DOHH2 (cell line): ENCODE results near the gene SEC14L1.

Source experiments
- H3F3A ChIP-seq: fragments of 200-600 bp; sonication (generic), shearing (Covaris generic); 2 replicates; pipeline ENCODE4 v1.6.0; 2016; ENCODE audit warnings: antibody characterized with exemption, mild to moderate bottlenecking; ENCODE audit not compliant: control insufficient read depth, insufficient read depth
- H3K27ac ChIP-seq: fragments of 200-600 bp; sonication (generic); 2 replicates; pipeline ENCODE4 v1.5.1; 2014; ENCODE audit warnings: low read depth, mild to moderate bottlenecking, low read length, moderate library complexity
- H3K27me3 ChIP-seq: fragments of 200-600 bp; sonication (generic); 2 replicates; pipeline ENCODE4 v1.6.1; 2014; ENCODE audit warnings: mild to moderate bottlenecking, low read length, mixed read lengths; ENCODE audit not compliant: control insufficient read depth
- H3K36me3 ChIP-seq: fragments of 200-600 bp; sonication (generic); 2 replicates; pipeline ENCODE4 v1.6.1; 2014; ENCODE audit warnings: mild to moderate bottlenecking, low read length, moderate library complexity, mixed read lengths; ENCODE audit not compliant: control insufficient read depth
- H3K4me1 ChIP-seq: fragments of 200-600 bp; sonication (generic); 2 replicates; pipeline ENCODE4 v1.6.1; 2014; ENCODE audit warnings: mild to moderate bottlenecking, low read length, mixed read lengths; ENCODE audit not compliant: control insufficient read depth
- H3K4me2 ChIP-seq: fragments of 200-600 bp; sonication (generic); 2 replicates; pipeline ENCODE4 v1.6.0; 2014; ENCODE audit warnings: mild to moderate bottlenecking, low read length, moderate library complexity
- H3K4me3 ChIP-seq: fragments of 200-600 bp; sonication (generic); 2 replicates; pipeline ENCODE4 v1.5.1; 2014; ENCODE audit warnings: mild to moderate bottlenecking, low read length, mixed read lengths
- H3K79me2 ChIP-seq: fragments of 200-600 bp; sonication (generic); 2 replicates; pipeline ENCODE4 v1.6.1; 2014; ENCODE audit warnings: mild to moderate bottlenecking, low read length, mixed read lengths; ENCODE audit not compliant: control insufficient read depth
- H3K9me2 ChIP-seq: fragments of 200-600 bp; sonication (generic); replicated peaks from 2 replicates; pipeline ENCODE4 v1.6.1; 2014; ENCODE audit warnings: mild to moderate bottlenecking, low read length, mixed read lengths; ENCODE audit not compliant: control insufficient read depth
- H3K9me3 ChIP-seq: fragments of 200-600 bp; sonication (generic); 2 replicates; pipeline ENCODE4 v1.6.1; 2014; ENCODE audit warnings: antibody characterized with exemption, low read length, mixed read lengths; ENCODE audit not compliant: control insufficient read depth, insufficient read depth
- H4K20me1 ChIP-seq: fragments of 200-600 bp; sonication (generic); 2 replicates; pipeline ENCODE4 v1.6.0; 2014; ENCODE audit warnings: low read depth, mild to moderate bottlenecking, antibody characterized with exemption, low read length, moderate library complexity; ENCODE audit not compliant: control insufficient read depth, insufficient read depth
- EZH2phosphoT487 ChIP-seq: fragments of 200-600 bp; sonication (generic); IDR thresholded peaks from 2 replicates; pipeline ENCODE4 v1.6.1; 2017; ENCODE audit warnings: borderline replicate concordance, mild to moderate bottlenecking, antibody characterized with exemption, low read length, moderate library complexity, mixed read lengths
- TF ChIP-seq, protein P1 (sequence below): fragments of 200-600 bp; sonication (generic); IDR thresholded peaks from one replicate; pipeline ENCODE4 v1.5.1; 2014; ENCODE audit warnings: antibody characterized with exemption, mild to moderate bottlenecking, low read depth, low read length; ENCODE audit not compliant: poor library complexity, severe bottlenecking

Gene SEC14L1

DNA sequence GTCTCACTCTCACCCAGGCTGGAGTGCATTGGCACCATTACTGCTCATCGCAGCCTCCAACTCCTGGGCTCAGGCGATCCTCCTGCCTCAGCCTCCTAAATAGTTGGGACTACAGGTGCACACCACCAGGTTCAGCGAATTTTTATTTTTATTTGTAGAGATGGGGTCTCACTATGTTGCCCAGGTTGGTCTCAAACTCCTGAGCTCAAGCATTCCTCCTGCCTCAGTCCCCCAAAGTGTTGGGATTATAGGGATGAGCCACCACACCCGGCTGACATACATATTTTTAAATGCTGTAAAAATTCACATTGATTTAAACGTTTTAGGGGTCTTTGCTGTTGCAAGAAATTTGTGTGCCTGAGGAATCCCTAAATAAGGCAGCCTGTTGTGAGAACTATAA is 24.8 kb upstream of the SEC14L1 start:
- H3K4me1 ChIP-seq, result no peaks in the 10 kb centered on the region
- H3K9me2 ChIP-seq, result no peaks in the 10 kb centered on the region
- no peaks in the 10 kb centered on the region for H3F3A ChIP-seq
- H4K20me1 ChIP-seq, result no peaks in the 10 kb centered on the region
- H3K4me2 ChIP-seq, result no peak overlapping the region
- H3K27ac ChIP-seq, result no peak overlapping the region
- no peaks in the 10 kb centered on the region for H3K9me3 ChIP-seq
- no peaks in the 10 kb centered on the region for H3K27me3 ChIP-seq
- TF ChIP-seq, protein P1, sequence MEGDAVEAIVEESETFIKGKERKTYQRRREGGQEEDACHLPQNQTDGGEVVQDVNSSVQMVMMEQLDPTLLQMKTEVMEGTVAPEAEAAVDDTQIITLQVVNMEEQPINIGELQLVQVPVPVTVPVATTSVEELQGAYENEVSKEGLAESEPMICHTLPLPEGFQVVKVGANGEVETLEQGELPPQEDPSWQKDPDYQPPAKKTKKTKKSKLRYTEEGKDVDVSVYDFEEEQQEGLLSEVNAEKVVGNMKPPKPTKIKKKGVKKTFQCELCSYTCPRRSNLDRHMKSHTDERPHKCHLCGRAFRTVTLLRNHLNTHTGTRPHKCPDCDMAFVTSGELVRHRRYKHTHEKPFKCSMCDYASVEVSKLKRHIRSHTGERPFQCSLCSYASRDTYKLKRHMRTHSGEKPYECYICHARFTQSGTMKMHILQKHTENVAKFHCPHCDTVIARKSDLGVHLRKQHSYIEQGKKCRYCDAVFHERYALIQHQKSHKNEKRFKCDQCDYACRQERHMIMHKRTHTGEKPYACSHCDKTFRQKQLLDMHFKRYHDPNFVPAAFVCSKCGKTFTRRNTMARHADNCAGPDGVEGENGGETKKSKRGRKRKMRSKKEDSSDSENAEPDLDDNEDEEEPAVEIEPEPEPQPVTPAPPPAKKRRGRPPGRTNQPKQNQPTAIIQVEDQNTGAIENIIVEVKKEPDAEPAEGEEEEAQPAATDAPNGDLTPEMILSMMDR, result no peak
- no peak for TF ChIP-seq EZH2phosphoT487
- H3K36me3 ChIP-seq, result no peaks in the 10 kb centered on the region
- no peaks in the 10 kb centered on the region for H3K79me2 ChIP-seq
- H3K4me3 ChIP-seq, result no peak overlapping the region

- H3K79me2 ChIP-seq, result no peaks in the 10 kb centered on the region
- no peaks in the 10 kb centered on the region for H4K20me1 ChIP-seq
- H3K27ac ChIP-seq, result no peak overlapping the region
- H3K4me1 ChIP-seq, result no peaks in the 10 kb centered on the region
- no peak overlapping the region for H3K4me3 ChIP-seq
- no peaks in the 10 kb centered on the region for H3K27me3 ChIP-seq
- no peaks in the 10 kb centered on the region for H3K9me3 ChIP-seq
- no peaks in the 10 kb centered on the region for H3K9me2 ChIP-seq
- no peaks in the 10 kb centered on the region for H3F3A ChIP-seq
- no peaks in the 10 kb centered on the region for H3K36me3 ChIP-seq
- no peak overlapping the region for H3K4me2 ChIP-seq
- TF ChIP-seq, protein P1, result no peak
- TF ChIP-seq EZH2phosphoT487, result no peak
Measured at GRCh38 chr17:77116371-77116860, 24.4 kb upstream of the SEC14L1 start.

DNA sequence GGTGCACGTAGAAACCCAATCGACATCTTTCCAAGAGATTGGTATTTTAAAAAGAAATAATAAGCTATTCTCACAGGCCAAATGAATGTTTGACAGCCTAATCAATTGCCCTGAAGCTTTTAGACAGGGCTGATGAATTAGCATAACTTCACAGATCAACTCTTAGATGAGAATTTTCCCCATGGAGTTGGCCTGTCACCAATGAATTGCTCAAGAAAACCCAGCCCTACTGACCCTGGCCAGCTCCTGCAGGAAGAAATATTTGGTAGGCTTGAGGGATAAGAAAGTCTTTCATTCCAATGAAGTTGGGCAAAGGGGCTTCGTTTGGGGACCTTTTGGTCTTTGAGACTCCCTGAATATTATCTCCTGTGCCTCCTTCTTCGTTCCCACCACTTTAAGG is 23.4 kb upstream of the SEC14L1 start:
- H3K9me3 ChIP-seq, result no peaks in the 10 kb centered on the region

More for the DNA sequence above, 23.4 kb upstream of the SEC14L1 start:
- TF ChIP-seq EZH2phosphoT487, result no peak
- TF ChIP-seq, protein P1, result no peak
- H3K4me2 ChIP-seq, result no peak overlapping the region
- no peaks in the 10 kb centered on the region for H4K20me1 ChIP-seq
- no peaks in the 10 kb centered on the region for H3F3A ChIP-seq
- H3K9me2 ChIP-seq, result no peaks in the 10 kb centered on the region
- no peaks in the 10 kb centered on the region for H3K27me3 ChIP-seq
- H3K36me3 ChIP-seq, result no peaks in the 10 kb centered on the region
- no peak overlapping the region for H3K27ac ChIP-seq
- H3K4me1 ChIP-seq, result no peaks in the 10 kb centered on the region
- no peak overlapping the region for H3K4me3 ChIP-seq
- no peaks in the 10 kb centered on the region for H3K79me2 ChIP-seq
